MV-4-11 (cell line): ENCODE measurements around the gene RAB3A.
"Not testable (repeated sequence)": the region's sequence is repeated elsewhere in the genome, so short reads cannot be mapped to it uniquely, and the experiment has no call there.

Source experiments
- DNase-seq: peaks from one replicate; lab custom pipeline; 2025; lab: John Stamatoyannopoulos, UW

The RAB3A gene

GRCh38 chr19:18168673-18169381, 35.0 kb downstream of the RAB3A start:
- no peak for DNase-seq

- peak; percentile 39 for DNase-seq
Observed at GRCh38 chr19:18167975-18168645, 35.7 kb downstream of the RAB3A start.

- DNase-seq, result no peak
Observed at GRCh38 chr19:18167011-18167410, 36.8 kb downstream of the RAB3A start.

- DNase-seq, result no peak
Observed at GRCh38 chr19:18165794-18166544, 37.9 kb downstream of the RAB3A start.

- DNase-seq, result no peak
Observed at GRCh38 chr19:18164072-18164471, 39.8 kb downstream of the RAB3A start.

GRCh38 chr19:18161636-18162002, 42.2 kb downstream of the RAB3A start:
- DNase-seq, result no peak

- peak; percentile 57 for DNase-seq
Observed at GRCh38 chr19:18160971-18161635, 42.7 kb downstream of the RAB3A start.

- no peak for DNase-seq
Observed at GRCh38 chr19:18160493-18160970, 43.3 kb downstream of the RAB3A start.

- no peak for DNase-seq
Observed at GRCh38 chr19:18159810-18160209, 44.0 kb downstream of the RAB3A start.

- not testable (repeated sequence) for DNase-seq
Observed at GRCh38 chr19:18159059-18159616, 44.7 kb downstream of the RAB3A start.

GRCh38 chr19:18158467-18158866, 45.4 kb downstream of the RAB3A start:
- DNase-seq, result no peak

GRCh38 chr19:18157465-18158063, 46.3 kb downstream of the RAB3A start:
- DNase-seq, result no peak

GRCh38 chr19:18156841-18157464, 46.9 kb downstream of the RAB3A start:
- no peak for DNase-seq

- no peak for DNase-seq
Observed at GRCh38 chr19:18156268-18156667, 47.6 kb downstream of the RAB3A start.

- no peak for DNase-seq
Observed at GRCh38 chr19:18155095-18156087, 48.5 kb downstream of the RAB3A start.

GRCh38 chr19:18153556-18154134, 50.2 kb downstream of the RAB3A start:
- DNase-seq, result no peak

GRCh38 chr19:18152817-18153555, 50.9 kb downstream of the RAB3A start, which contains the start of gene PIK3R2:
TSS of gene PIK3R2 (plus strand) at chr19:18153163. CDS start at chr19:18155880, 2,717 bp downstream.
- DNase-seq, result peak; percentile 99

- DNase-seq, result peak; percentile 100
Observed at GRCh38 chr19:18152442-18152816, 51.4 kb downstream of the RAB3A start.
